ENCODE measurements around the gene PARD3B. TPM values are rescaled to one million over a fixed set of nuclear protein-coding genes. Genes with fewer than 3 reads are reported as not detected.

PARD3B gene
- total RNA-seq, 2 donors from 2014 or later = 14.7 to 25.0 TPM

DNA sequence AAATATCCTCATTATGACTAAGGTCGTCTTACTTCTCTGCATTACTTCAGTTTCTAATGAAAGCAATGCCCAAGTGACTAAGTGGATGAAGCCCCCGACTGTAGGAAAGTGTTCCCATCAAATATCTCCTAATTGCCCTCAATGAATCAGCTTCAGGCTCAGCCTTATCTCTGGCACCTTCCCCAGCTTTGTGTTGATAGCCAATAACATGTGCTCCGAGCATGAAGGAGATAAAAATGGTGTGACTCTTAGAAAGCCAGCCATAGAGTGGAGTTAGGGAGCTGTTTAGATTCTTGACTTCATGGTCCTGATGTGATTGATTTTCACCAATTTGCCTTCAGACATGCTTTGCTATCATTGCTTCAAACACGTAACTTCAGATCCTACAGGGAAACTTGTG lies 797.8 kb downstream of the PARD3B start:
- Histone ChIP-seq H3K27me3 (replicated peaks; ENCODE audit: insufficient read depth) (no peaks in the 10 kb centered on the region), H3K4me3 (no peak overlapping the region), H3K36me3 (no peaks in the 10 kb centered on the region), H3K4me1 (replicated peaks) (no peaks in the 10 kb centered on the region), H3K27ac (no peak overlapping the region), H3K9me3 (no peaks in the 10 kb centered on the region)
- WGBS = 83% methylated on average over 4 of the region's 4 CpGs
- DNase-seq (ENCODE audit: low spot score) = no peak
- TF ChIP-seq POLR2A (IDR thresholded peaks at IDR 0.05) (no peak), POLR2AphosphoS5 (IDR thresholded peaks at IDR 0.05) (no peak)
- TF ChIP-seq, protein P1, sequence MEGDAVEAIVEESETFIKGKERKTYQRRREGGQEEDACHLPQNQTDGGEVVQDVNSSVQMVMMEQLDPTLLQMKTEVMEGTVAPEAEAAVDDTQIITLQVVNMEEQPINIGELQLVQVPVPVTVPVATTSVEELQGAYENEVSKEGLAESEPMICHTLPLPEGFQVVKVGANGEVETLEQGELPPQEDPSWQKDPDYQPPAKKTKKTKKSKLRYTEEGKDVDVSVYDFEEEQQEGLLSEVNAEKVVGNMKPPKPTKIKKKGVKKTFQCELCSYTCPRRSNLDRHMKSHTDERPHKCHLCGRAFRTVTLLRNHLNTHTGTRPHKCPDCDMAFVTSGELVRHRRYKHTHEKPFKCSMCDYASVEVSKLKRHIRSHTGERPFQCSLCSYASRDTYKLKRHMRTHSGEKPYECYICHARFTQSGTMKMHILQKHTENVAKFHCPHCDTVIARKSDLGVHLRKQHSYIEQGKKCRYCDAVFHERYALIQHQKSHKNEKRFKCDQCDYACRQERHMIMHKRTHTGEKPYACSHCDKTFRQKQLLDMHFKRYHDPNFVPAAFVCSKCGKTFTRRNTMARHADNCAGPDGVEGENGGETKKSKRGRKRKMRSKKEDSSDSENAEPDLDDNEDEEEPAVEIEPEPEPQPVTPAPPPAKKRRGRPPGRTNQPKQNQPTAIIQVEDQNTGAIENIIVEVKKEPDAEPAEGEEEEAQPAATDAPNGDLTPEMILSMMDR (IDR thresholded peaks at IDR 0.05) = no peak
- intact Hi-C loops (cut with DNase I) = no loop called here

- H3K4me3 ChIP-seq = no peak overlapping the region
- no peaks in the 10 kb centered on the region for H3K36me3 ChIP-seq
- no peaks in the 10 kb centered on the region for H3K9me3 ChIP-seq
- WGBS = 92% methylated on average over 2 of the region's 2 CpGs
- TF ChIP-seq POLR2AphosphoS5 (IDR thresholded peaks at IDR 0.05) = no peak
- TF ChIP-seq, protein P1 (IDR thresholded peaks at IDR 0.05) = no peak
- TF ChIP-seq POLR2A (IDR thresholded peaks at IDR 0.05) = no peak
- DNase-seq (ENCODE audit: low spot score) = no peak
- H3K27me3 ChIP-seq (replicated peaks; ENCODE audit: insufficient read depth) = no peaks in the 10 kb centered on the region
- intact Hi-C loops (cut with DNase I) = no loop called here
- no peak overlapping the region for H3K27ac ChIP-seq
- no peaks in the 10 kb centered on the region for H3K4me1 ChIP-seq (replicated peaks)
These were observed 801.4 kb downstream of the PARD3B start for GRCh38 chr2:205346649-205347048.

GRCh38 chr2:205347899-205348298 lies 802.6 kb downstream of the PARD3B start:
- TF ChIP-seq, protein P1 (IDR thresholded peaks at IDR 0.05) = no peak
- TF ChIP-seq POLR2A (IDR thresholded peaks at IDR 0.05) = no peak
- no peak for TF ChIP-seq POLR2AphosphoS5 (IDR thresholded peaks at IDR 0.05)

GRCh38 chr2:205352094-205352493 lies 806.8 kb downstream of the PARD3B start:
- WGBS = 95% methylated on average over 3 of the region's 3 CpGs
- H3K4me3 ChIP-seq = no peak overlapping the region
- H3K4me1 ChIP-seq (replicated peaks) = no peaks in the 10 kb centered on the region
- no peaks in the 10 kb centered on the region for H3K27me3 ChIP-seq (replicated peaks; ENCODE audit: insufficient read depth)
- intact Hi-C loops (cut with DNase I) = no loop called here
- no peak overlapping the region for H3K27ac ChIP-seq
- no peak for TF ChIP-seq POLR2AphosphoS5 (IDR thresholded peaks at IDR 0.05)
- no peak for TF ChIP-seq POLR2A (IDR thresholded peaks at IDR 0.05)
- TF ChIP-seq, protein P1 (IDR thresholded peaks at IDR 0.05) = no peak
- no peak for DNase-seq (ENCODE audit: low spot score)
- no peaks in the 10 kb centered on the region for H3K36me3 ChIP-seq
- no peaks in the 10 kb centered on the region for H3K9me3 ChIP-seq

More at GRCh38 chr2:205347899-205348298, 802.6 kb downstream of the PARD3B start:
- Histone ChIP-seq H3K27ac (no peak overlapping the region), H3K4me3 (no peak overlapping the region), H3K4me1 (replicated peaks) (no peaks in the 10 kb centered on the region), H3K9me3 (no peaks in the 10 kb centered on the region), H3K36me3 (no peaks in the 10 kb centered on the region), H3K27me3 (replicated peaks; ENCODE audit: insufficient read depth) (no peaks in the 10 kb centered on the region)
- WGBS = 48% methylated on average over 2 of the region's 2 CpGs
- DNase-seq (ENCODE audit: low spot score) = no peak
- intact Hi-C loops (cut with DNase I) = no loop called here

GRCh38 chr2:205352593-205352992 lies 807.3 kb downstream of the PARD3B start:
- Histone ChIP-seq H3K4me1 (replicated peaks) (no peaks in the 10 kb centered on the region), H3K9me3 (no peaks in the 10 kb centered on the region), H3K27ac (no peak overlapping the region), H3K36me3 (no peaks in the 10 kb centered on the region), H3K4me3 (no peak overlapping the region), H3K27me3 (replicated peaks; ENCODE audit: insufficient read depth) (no peaks in the 10 kb centered on the region)
- intact Hi-C loops (cut with DNase I) = no loop called here
- no peak for DNase-seq (ENCODE audit: low spot score)
- WGBS = 91% methylated on average over 3 of the region's 3 CpGs
- TF ChIP-seq POLR2A (IDR thresholded peaks at IDR 0.05) (no peak), POLR2AphosphoS5 (IDR thresholded peaks at IDR 0.05) (no peak)
- TF ChIP-seq, protein P1 (IDR thresholded peaks at IDR 0.05) = no peak

Measured in prostate gland (tissue), 2 donors.